HepG2 (cell line): ENCODE results near the gene MYO5B.

Experiments
- CREB1 ChIP-seq, 2 experiments: fragments of 450-650 bp in 1 of 2; IDR thresholded peaks; 2 replicates each; pipeline ENCODE4 v1.6.1; 2016 to 2017; ENCODE audit warnings: control low read depth in 1 of 2, mild to moderate bottlenecking in 1 of 2, missing compliant biosample characterization in 1 of 2, missing genetic modification characterization in 1 of 2
- HDAC1 ChIP-seq: sonication (generic); formaldehyde crosslinking; IDR thresholded peaks from 2 replicates; pipeline ENCODE4 v1.5.1; 2020; ENCODE audit warnings: mild to moderate bottlenecking, missing genetic modification reagents
- PAXIP1 ChIP-seq: sonication (generic); formaldehyde crosslinking; conservative IDR thresholded peaks from 2 replicates; pipeline ENCODE4 v1.4.0; 2020; ENCODE audit warnings: mild to moderate bottlenecking, missing genetic modification reagents, moderate library complexity
- PTBP1 ChIP-seq: fragments of 200-400 bp; formaldehyde crosslinking; IDR thresholded peaks from 2 replicates; pipeline ENCODE4 v1.6.1; 2018; ENCODE audit warnings: low read length, low read depth; ENCODE audit not compliant: poor library complexity, severe bottlenecking
- ZNF761 ChIP-seq: sonication (generic); formaldehyde crosslinking; conservative IDR thresholded peaks from 2 replicates; pipeline ENCODE4 v1.4.0; 2020; ENCODE audit warnings: mild to moderate bottlenecking, missing genetic modification reagents
- TF ChIP-seq, protein P1 (sequence below): sonication (generic); formaldehyde crosslinking; IDR thresholded peaks from 2 replicates; pipeline ENCODE4 v1.5.0; 2020; ENCODE audit warnings: mild to moderate bottlenecking, missing genetic modification reagents, moderate library complexity
- TF ChIP-seq, protein P2 (sequence below): IDR thresholded peaks from 2 replicates; pipeline ENCODE4 v1.4.0; 2020; ENCODE audit warnings: mild to moderate bottlenecking, missing genetic modification reagents

DNA sequence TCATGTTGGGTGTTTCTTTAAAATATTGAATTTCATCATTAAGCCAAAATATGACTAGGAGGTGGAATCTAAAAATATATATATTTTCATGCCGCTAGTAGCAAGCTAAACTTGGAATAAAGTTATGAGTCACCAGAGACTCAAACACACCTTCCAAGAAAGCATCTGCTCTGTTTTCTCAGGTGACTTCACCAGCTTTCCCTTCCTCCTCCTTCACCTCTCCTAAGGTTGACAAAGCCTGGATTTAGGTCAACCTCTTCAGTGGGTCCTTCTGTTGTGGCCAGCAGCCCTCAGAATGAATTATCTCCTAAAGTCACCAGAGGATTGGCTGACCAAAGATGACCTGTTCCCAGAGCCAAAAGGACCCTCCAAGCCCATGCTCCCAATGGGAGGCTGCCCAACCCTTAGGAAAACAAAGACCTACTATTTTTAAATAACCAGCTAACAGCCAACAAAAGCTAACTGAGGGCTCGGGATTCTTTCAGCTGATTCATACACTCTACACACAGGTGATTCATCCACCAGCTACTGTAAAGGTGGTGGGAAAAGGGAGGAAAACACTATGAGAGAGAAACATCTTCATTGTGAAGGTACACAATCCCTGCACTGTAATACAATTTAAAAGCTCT lies 113.9 kb downstream of the MYO5B start:
- no peak for TF ChIP-seq PAXIP1
- no peak for TF ChIP-seq CREB1 (IDR thresholded peaks at IDR 0.05)
- TF ChIP-seq CREB1 (CRISPR knock-in tag; IDR thresholded peaks at IDR 0.05), result no peak
- TF ChIP-seq PTBP1, result no peak
- no peak for TF ChIP-seq ZNF761
- TF ChIP-seq, protein P1, sequence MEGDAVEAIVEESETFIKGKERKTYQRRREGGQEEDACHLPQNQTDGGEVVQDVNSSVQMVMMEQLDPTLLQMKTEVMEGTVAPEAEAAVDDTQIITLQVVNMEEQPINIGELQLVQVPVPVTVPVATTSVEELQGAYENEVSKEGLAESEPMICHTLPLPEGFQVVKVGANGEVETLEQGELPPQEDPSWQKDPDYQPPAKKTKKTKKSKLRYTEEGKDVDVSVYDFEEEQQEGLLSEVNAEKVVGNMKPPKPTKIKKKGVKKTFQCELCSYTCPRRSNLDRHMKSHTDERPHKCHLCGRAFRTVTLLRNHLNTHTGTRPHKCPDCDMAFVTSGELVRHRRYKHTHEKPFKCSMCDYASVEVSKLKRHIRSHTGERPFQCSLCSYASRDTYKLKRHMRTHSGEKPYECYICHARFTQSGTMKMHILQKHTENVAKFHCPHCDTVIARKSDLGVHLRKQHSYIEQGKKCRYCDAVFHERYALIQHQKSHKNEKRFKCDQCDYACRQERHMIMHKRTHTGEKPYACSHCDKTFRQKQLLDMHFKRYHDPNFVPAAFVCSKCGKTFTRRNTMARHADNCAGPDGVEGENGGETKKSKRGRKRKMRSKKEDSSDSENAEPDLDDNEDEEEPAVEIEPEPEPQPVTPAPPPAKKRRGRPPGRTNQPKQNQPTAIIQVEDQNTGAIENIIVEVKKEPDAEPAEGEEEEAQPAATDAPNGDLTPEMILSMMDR (CRISPR knock-in tag), result no peak
- no peak for TF ChIP-seq HDAC1 (CRISPR knock-in tag)
- TF ChIP-seq, protein P2, sequence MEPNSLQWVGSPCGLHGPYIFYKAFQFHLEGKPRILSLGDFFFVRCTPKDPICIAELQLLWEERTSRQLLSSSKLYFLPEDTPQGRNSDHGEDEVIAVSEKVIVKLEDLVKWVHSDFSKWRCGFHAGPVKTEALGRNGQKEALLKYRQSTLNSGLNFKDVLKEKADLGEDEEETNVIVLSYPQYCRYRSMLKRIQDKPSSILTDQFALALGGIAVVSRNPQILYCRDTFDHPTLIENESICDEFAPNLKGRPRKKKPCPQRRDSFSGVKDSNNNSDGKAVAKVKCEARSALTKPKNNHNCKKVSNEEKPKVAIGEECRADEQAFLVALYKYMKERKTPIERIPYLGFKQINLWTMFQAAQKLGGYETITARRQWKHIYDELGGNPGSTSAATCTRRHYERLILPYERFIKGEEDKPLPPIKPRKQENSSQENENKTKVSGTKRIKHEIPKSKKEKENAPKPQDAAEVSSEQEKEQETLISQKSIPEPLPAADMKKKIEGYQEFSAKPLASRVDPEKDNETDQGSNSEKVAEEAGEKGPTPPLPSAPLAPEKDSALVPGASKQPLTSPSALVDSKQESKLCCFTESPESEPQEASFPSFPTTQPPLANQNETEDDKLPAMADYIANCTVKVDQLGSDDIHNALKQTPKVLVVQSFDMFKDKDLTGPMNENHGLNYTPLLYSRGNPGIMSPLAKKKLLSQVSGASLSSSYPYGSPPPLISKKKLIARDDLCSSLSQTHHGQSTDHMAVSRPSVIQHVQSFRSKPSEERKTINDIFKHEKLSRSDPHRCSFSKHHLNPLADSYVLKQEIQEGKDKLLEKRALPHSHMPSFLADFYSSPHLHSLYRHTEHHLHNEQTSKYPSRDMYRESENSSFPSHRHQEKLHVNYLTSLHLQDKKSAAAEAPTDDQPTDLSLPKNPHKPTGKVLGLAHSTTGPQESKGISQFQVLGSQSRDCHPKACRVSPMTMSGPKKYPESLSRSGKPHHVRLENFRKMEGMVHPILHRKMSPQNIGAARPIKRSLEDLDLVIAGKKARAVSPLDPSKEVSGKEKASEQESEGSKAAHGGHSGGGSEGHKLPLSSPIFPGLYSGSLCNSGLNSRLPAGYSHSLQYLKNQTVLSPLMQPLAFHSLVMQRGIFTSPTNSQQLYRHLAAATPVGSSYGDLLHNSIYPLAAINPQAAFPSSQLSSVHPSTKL (CRISPR knock-in tag), result no peak
